IPS-NIHi11 (cell line): ENCODE data around the gene LRP1-AS.

ENCODE experiments used
- DNase-seq: peaks from one replicate; pipeline ENCODE4 v3.0.0; 2012; ENCODE audit warnings: mixed read lengths, low spot score

Gene LRP1-AS

DNA sequence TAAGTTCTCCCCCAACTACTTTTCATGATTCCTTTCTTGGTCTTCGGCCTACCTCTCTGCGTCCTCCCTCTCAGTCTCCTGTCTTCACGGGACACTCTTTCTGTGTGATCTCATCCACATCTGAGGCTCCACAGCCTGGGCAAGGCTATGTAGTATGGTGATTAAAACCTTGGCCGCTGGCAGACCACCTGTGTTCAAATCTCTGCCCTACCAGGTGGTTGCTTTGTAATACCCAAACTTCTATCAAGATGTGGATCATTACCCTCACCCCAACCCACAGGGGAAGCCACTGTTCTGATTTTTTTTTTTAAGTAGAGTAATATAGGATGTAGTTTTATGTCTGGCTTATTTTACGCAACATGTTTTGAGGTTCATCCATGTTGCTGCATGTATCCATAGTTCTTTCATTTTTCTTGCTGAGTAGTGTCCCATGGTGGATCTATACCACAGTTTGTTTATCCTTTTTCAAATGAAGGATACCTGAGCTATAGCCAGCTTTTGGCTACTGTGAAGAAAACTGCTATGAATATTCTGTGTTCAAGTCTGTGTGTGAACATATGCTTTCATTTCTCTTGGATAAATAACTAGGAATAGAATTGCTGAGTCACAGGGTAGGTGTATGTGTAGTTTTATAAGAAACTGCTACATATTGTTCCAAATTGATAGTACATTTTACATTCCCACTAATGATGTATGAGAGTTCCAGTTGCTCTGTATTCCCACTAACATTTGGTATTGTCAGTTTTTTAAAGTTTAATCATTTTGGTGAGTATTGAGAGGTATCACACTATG, 27.9 kb downstream of the LRP1-AS start:
- no peak for DNase-seq

- no peak for DNase-seq
These were observed 28.6 kb downstream of the LRP1-AS start for GRCh38 chr12:57118711-57119271.

DNA sequence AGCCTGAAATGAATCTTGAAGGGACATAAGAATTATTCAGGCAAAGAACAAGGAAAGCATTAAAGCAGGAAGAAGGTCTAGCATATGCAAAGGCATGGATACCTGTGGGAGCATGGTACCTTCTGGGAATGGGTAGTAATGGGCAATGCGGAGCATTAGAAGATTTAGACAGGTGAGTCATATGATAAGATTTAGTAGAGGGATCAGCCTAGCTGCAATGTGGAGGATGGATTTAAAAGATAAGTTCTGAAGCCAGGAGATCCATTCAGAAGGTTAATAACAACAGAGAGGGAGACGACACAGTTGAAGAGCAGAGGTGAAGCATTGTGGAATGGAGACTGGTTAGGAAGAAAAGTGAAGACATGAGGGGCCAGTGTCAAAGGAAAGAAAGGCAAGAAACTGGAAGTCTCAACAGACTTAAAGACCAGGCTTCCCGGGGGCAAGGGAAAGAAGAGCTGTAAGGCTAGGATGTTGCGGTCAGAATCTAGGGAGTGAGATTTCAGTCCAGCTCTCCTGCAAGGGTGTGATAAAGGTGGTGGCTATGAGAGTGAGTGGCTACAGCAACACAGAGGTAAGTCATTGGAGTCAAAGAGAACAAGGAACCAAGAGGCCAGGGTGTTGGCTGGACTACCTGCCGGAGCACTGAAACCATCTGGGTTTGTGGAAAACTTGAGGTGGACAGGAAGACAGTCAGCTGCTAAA, 30.7 kb downstream of the LRP1-AS start:
- no peak for DNase-seq

DNA sequence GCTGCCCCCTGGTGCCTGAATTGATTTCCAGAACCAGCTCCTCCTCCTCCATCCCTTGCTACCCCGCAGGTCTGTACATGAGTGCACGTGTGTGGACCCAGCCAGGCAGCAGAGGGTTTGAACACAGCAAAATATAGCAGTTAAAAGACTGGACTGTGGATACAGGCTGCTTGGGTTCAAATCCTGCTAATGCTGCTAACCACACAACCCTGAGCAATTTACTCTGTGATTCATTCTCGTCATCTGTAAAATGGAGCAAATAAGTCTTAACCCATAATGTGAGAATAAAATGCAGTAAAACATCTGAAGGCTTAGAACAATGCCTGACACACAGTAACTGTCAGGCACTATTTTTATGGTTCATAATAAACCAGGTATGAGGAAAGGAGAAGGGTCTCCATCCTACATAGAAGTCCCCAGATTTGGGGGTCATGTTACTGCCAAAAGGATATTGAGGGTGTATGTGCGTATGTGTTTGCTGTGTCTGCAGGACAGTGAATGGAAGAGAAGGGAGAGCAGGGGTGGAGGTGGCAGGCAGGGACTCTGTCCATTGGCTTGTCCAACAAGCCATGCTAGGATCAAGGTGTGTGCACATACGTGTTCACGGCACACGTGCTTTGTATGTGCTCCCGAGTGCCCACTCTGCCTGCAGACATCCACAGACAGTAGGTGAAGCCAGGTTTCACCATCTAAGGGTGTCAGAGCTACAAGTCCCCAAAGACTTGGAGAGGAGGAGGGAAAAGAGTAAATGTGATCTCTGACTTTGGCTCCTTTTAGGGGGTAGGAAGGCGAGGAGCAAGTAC, 34.7 kb downstream of the LRP1-AS start:
- DNase-seq: no peak

DNA sequence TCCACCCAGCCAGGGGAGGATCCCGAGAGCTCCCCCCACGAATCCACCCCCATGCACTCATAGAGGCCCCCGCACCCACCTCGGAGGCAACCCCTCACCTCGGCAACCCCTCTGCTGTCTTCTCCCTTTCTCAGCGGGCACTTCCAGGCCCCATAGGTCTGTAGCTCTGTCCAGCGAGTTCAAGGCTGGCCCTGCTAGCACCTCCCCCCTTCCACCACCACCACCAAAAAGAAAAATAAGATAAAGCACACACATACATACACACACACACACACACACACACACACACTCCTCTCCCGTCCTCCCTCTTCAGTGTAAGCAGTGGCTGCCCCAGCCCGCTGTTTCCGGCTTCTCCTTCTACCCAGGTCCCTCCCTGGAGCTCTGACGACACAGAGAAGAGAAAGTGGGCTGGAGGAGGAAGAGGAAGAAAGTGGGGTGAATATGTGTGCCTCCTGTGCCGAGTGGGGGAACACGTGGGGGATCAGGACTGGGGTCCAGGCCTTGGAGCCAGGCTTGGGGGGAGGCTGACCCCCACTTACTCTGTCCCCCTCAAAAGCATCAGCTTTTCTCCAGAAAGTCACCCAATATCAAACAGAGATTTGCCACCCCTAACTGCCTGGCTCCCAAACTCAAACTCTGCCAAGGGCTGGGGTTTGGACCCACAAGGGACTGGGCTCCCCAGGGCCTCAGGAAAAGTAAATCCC, 36.2 kb downstream of the LRP1-AS start, which contains the start of gene STAT6:
Gene STAT6, minus strand, starts transcription at position 332 of the 704 bp plus-strand sequence. CDS start 3,084 bp downstream, outside the sequence.
- DNase-seq: no peak

- peak; percentile 84 for DNase-seq
These were observed 37.1 kb downstream of the LRP1-AS start for GRCh38 chr12:57110104-57111030.

GRCh38 chr12:57109207-57110103, 38.0 kb downstream of the LRP1-AS start:
- no peak for DNase-seq

- no peak for DNase-seq
These were observed 39.8 kb downstream of the LRP1-AS start for GRCh38 chr12:57107456-57108155.

DNA sequence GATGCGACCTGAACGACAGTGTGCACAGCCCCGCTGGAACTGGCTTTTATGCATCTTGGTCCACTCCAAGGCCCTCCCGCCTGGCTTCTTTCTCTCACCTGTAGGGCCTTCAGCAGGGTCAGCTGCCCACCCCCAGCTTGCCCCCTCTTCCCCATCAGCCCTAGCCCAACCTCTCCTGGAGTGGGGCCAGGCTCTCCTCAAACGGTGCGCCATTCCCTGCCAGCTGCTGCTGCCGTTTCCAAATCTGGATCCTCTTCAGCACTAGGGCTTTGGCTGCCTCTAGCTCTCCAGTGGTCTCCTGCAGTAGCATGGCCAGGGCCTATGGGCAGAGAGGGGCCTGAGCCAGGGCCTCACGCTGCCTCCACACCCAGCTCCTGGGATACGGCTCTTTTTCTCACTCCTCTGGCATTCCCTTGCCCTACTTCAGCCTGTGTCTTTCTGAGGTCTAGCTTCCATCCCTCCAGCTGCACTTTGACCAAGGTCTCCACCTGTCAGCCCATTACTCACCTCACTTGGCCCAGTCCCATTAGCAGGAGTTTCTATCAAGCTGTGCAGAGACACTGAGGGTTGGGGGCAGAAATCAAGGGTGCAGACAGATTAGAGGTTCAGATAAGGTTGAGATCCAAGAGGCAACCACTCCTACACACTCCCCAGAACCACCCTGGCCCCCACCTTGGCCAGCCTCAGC, 41.3 kb downstream of the LRP1-AS start:
- peak; percentile 1 for DNase-seq

DNA sequence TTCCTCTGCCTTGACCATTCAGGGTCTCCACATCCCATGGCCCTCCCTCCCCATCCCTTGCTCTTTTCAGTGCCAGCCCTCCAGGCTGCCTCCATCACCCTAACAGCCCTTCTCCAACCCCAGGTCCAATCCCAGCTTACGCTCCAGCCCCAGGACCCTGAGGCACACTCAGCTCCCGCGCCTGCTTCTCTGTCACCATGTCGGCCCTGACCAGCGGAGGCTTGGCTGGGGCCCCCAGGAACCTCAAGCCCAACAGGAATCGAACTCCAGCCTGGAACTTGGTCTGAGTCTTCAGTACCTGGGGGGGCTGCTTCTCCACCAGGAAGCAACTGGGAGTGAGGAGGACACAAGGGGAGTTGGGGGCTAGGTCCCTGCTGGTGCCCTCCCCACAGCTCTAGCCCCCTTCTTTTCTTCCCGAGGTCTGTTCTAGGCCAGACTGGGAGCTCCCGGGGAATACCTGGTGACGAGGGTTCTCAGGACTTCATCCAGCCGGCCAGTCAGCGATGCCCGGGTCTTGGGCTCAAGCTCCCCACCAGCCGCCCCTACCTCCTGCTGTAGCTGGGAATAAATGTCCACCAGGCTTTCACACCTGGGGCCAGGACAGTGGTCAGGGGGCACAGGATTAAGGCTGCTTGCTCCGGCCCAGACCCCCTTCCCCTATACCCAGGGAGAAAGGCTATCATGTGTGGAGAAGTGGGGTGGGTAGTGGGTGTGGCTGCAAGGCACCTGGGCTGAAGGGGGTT, 42.2 kb downstream of the LRP1-AS start:
- DNase-seq: no peak

DNA sequence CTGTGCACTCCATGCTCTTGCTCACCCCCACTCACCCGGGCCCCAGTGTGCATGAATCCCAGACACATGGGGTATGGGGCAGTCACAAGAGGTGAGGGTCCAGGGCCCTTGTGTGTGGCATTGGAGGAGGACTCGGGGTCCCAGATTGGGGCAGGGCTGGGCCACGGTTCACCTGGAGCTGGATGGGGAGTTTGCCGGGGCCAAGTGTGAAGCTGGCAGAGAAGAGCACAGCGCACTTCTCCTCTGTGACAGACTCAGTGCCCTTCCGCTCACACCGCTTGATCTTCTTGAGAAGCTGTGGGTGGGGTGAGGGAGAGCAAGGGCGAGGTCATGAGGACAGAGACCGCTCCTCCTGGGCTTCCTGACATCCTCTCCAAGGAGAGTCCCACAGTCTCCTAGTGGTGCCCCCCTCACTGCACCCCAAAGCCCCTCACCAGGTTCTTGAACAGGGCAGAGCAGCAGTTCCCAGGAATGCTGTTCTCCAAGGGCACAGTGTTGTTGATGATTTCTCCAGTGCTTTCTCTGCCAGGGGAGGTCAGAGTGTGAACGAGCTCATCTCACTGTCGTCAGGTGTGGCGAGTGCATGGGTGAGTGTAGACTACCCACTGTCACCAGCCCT, 43.0 kb downstream of the LRP1-AS start:
- DNase-seq: peak; percentile 2

- no peak for DNase-seq
These were observed 43.6 kb downstream of the LRP1-AS start for GRCh38 chr12:57103856-57104255.

GRCh38 chr12:57101892-57102695, 45.3 kb downstream of the LRP1-AS start:
- DNase-seq: peak; percentile 10

- peak; percentile 3 for DNase-seq
These were observed 47.7 kb downstream of the LRP1-AS start for GRCh38 chr12:57099766-57100165.

GRCh38 chr12:57099047-57099714, 48.2 kb downstream of the LRP1-AS start:
- no peak for DNase-seq
